Hippocampal formation (tissue), 2 donors: Measurements from ENCODE around the gene CDH2.

Experiments
- DNase-seq, 2 donors: peaks; one replicate each; lab custom pipeline; 2025; lab: John Stamatoyannopoulos, UW

The CDH2 gene

DNA sequence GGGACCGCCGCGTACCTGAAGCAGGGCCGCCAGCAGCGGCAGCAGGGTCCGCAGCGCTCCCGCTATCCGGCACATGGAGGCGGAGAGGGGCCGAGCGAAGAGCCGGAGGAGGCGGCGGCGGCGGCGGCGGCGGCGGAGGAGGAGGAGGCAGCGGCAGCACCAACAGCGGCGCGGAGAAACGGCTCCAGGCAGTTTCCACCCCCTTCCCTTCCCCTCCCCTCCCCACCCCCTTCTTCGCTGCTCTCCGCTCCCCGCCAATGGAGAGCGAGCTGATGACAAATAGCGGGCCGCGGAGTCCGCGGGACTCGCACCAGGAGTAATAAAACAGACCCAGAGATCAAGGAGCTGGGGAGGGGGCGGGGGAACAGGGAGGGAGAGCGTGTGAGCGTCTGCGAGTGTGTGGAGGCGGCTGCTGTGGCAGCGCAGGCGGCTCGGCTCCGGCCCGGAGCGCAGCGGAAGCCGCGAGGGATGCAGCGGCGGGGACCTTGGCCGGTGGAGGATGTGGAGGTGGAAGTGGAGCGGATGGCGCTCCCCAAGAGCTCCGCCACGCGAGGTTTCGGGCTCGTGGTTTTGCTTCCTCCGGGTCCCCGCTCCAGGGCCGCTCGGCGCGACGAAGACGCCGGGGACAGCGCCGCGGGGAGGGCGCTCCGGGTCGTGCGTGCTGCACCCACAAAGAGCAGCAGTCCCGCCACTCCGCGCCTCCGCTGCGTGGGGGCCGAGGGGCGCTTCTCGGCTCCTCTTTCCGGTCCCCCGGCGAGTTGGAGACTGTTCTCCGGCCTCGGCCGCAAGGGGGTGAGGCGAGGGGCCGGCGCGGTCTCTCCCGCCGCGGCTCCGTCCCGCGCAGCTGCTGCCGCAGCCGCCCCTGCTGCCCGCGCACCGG, at the start of gene CDH2:
Gene CDH2 (minus strand): TSS at position 183 of the 880 bp plus-strand sequence. CDS start 108 bp downstream, at position 75.
- DNase-seq: peak; percentile 73 to 75

DNA sequence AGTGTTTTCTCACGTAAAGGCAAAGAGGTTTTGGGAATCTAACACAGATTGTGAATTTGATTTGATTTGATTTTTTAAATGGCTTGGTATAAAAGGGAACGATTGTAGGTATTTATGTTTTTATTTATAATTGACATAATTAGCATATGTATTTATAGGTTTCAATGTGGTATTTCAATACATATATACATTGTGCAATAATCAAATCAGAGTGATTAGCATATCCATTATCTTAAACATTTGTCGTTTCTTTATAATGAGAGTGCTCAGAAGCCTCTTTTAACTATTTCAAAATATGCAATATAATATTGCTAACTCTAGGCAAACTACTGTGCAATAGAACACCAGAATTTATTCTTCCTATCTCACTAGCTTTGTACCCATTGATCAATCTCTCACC, 35.1 kb upstream of the CDH2 start:
- no peak for DNase-seq

DNA sequence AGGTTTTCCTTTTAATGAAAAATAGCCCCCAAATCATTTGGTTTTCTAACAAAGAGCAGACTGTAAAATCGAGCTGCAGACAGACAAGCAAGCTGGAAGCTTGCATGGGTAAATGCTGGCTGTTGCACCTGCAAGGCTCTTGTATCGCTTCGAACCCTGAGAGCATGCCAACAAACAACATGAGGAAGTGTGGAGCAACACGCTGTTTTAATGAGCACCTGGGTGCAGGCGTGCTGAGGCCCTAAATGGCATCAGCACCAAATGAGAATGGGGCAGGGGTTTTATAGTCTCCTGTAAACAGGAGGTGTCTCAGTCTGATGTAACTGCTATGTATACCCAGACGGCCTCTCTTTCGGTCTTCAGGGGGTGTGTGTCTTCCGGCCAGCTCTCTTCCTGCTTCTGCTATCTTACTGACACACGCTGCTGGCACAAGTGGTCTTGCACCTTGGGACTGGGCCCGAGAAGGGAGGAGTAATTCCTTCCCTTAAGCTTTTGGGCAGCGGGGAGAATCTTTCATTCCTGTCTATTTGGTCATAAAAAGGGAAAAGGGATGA, 31.9 kb upstream of the CDH2 start:
- DNase-seq: no peak

DNA sequence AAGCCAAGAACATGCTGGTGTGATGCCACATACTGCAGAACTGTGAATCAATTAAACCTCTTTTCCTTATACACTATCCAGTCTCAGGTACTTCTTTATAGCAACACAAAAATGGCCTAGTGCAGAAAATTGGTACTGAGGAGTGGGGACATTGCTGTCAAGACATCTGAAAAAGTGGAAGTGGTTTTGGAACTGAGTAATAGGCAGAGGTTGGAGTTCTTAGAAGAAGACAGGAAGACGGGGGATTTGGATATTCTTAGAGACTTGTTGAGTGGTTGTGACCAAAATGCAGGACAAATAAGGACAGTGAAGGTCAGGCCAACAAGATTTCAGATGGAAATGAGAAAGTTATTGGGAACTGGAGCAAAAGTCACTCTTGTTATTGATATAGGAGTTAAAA, 31.3 kb upstream of the CDH2 start:
- DNase-seq: no peak

DNA sequence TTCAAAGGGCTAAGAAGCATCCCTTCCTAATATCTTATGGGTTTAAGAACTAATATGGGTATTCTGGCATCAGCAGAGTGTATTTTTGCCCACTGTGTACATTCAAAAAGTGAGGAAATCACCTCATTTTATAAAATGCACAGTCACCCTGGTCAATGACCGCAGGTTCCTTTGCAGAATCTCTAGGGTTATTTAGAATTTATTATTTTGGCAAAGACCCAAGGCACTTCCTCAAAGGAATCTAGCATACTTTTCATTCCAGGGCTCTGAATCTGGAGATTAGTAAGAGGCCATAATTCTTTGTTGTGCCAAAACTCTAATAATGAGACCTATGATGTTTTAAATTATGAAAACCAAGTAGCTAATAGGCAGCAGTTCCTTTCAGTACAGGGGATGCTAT, 27.2 kb upstream of the CDH2 start:
- DNase-seq: no peak

DNA sequence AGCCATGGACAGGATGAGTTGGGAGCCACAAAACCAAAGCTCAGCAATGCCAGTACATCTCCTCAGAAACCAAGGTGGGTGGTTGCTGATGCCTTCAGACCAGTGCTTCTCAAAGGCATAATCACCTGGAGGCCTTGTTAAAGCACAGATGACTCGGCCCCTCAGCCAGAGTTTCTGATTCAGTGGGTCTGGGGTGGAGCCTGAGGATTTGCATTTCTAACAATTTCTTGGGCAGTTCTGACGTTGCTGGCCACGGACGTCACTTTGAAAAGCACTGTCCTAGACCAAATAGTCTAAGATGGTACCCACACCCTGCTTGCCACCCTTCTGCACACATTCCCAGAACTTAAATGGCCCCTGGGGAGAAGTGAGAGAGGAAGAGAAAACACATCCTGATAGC, 24.1 kb upstream of the CDH2 start:
- no peak for DNase-seq

DNA sequence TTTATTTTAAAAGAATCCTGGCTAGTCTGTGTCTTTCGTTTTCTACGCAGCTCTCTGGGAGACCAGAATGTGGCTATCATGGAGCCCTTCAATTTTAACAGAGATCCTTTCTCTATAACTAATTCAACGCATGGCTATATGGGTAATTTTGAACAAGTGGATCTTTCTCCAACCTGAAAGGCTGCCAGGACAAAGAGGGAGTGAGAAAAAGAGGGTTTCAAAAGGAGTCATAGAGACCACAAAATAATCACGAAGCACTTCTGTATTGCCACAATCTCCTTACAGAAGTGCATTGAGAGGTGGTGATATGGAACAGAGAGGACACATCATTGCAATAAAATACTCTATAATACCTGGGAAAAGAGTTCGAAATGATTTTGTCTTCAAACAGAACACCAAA, 21.7 kb upstream of the CDH2 start:
- no peak for DNase-seq

DNA sequence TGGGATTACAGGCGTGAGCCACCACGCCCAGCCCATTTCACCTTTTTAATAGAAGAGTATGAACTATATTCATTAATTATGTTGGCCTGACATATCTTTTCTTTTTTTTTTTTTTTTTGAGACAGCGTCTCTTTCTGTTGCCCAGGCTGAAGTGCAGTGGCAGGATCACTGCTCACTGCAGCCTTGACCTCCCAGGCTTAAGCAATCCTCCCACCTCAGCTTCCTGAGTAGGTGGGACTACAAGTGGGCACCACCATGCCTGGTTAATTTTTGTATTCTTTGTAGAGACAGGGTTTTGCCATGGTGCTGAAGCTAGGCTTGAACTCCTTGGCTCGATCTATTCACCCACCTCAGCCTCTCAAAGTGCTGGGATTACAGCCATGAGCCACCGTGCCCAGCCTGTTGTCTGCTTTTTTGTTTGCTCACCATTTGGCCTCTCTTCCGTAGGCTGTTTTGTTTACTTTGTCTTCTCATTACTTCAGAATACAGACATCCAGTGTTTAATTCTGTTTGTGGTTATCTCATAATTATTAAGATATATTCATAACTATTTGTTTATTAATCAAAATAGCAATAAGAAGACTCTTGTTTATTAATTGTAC, 16.3 kb upstream of the CDH2 start:
- DNase-seq: no peak

DNA sequence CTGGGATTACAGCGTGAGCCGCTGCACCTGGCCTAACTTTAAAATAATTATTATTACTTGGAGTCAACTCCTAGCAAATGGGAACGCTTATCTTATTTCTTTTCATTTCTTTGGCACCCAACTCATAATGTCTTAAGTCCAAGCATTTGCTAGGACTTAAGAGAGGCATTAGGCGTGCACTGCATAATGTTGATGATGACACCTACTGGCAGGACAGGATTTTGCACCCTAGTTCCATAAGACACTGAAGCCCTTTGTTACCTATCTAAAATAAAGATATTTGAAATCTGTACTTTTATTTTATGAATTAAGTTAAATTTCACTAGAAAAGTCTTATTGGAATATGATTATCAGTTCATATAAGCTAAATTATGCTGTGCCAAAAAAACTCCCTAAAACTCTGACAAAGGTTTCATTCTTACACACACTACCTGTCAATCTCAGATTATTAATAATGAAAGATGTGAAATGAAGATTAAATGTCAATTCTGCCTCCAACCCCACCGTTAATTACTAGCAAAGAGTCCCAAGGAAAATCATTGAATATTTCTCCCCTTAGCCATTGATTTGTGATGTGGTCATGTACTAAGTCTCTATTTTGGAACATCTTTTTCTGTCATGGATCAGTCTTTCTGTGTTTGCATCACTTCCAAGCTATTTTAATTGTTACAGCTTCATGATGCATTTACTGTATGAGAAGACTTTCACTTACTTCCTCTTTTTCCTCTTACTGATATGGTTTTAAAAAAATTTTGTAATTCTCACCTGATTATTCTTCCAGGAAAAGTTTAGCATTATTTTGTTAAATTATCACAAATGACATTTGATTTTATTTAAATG, 12.7 kb upstream of the CDH2 start:
- DNase-seq: no peak

DNA sequence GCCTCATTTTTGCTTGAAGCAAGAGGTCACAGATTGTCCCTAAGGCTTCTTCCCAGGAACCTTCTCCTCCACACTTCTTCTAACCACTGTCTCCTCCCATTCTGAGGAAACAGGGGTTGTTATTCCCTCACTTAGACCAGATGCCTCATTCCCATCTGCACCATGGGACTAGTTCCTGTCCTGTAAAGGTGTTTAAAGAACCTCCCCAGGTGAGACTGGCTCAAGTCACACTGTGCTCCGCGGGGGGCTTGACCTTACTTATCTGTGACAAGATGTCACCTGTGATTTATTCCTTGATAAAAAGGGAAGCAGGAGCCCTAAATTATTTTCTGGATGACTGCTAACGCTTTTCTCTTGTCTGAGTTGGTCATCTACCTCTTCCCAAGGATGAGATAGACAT, 8.2 kb upstream of the CDH2 start:
- DNase-seq: no peak

DNA sequence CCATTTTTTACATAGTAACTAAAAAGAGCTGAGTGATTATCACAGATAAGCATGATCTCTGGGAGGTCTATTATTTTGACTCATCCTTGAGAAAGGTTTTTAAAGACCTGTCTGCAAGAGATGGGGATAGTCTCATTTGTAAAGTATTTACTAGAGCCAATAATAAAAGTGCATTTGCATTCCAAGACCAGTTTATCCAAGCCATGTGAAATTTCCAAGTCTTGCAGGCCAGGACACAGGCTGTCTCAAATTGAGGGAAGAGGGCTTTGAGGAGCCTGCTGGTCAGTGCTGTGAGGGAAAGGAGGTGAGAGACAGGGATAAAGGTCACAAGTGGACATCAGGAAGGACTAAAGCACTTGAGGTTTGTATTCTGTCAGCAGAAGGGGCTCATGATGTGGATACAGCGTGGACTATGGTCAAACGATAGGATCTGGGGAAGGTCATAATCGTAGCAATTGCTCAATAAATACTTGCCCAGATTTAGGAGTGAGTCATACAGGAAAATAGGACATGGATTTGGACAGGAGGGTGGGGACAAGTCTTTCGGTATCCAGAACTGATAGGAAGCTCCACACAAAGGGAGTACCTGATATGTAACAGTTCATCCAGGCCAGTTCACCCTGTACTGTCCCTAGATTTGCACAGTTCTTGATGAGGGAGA, 6.6 kb upstream of the CDH2 start:
- DNase-seq: no peak

DNA sequence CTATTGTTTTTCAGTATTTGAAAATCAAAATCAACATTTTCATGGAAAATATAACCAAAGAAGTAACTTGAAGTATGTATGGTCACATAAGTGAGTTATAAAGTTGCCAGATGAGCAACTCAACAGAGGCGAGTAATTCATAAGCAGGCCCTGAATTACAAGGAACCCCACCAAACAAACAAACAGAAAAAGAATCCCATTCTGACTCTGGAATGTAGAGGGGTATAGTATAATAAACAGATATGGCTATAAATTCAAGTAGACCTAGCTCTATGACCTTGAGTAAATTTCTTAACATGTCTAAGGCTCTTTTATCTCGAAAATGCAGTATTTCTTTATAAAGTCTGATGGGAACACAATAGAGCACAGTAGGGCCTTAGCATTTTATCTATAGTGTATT, 4.7 kb upstream of the CDH2 start:
- no peak for DNase-seq

DNA sequence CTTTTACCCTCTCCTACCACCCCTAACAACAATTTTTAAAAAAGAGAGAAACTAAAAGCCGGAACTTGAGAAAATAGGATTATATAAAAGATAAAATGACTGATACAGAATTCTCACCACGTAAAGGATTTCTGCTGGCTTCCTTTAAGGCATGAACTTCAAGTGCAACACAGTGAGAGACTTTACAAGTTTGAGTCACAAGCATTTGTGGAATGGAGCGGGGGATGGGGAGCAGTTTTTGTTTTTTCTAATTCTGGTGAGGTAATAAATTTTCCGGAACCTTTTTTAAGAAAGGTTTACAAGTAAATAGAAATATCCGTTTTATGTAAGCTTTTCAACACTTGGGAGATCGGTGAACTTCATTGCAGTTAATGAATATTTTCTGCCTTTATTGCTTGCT, 1.8 kb upstream of the CDH2 start:
- DNase-seq: no peak

DNA sequence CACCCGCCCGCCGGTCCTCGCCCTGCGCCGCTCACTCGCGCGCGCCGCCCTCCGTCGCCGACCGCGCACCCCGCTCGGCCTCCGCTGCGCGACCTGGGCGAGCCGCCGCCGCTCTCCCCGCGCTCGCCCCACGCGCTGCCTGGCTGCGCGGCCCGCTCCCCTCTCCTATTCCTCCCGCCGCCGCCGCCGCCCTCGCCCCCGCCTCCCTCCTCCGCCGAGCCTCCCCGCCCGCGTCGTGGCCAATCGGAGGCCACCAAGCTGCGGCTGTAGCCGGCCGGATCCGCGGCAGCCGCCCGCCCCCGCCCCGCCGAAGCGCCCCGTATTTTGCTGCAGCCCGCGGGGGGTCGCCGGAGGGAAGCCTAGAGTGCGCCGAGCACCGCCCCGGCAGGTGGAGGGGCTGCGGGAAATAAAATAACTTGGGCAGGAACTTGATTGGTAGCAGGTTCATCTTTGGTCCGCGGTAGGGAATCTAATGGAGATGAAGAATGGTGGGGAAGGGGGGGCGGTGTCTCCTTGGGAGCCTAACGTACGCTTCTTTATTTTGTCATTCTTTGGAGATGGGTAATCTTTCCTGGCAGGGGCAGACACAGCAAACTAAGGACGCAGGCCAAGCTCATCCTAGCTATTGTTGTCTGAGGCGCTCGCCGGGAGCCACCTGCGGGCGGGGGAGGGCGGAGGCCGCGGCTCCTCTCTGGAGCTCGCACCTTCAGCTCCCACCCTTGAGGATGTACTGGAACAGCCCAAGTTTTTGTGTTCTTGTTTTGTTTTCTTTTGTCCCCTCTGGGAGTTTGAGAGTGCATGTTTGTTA, 1.1 kb upstream of the CDH2 start:
- peak; percentile 63 to 82 for DNase-seq

DNA sequence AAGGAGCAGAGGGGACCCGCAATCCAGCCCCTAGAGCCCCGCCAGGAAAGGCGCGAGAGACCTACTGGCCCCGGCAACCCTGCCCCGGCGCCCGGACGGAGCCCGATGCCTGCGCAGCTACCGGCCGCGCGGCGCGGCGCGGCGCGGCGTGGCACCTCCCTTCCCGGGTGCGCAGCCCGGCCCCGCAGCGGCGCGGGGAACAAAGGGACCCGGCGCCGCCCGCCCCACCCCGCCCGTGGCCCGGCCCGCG, 307 bp downstream of the CDH2 start:
- DNase-seq: no peak

DNA sequence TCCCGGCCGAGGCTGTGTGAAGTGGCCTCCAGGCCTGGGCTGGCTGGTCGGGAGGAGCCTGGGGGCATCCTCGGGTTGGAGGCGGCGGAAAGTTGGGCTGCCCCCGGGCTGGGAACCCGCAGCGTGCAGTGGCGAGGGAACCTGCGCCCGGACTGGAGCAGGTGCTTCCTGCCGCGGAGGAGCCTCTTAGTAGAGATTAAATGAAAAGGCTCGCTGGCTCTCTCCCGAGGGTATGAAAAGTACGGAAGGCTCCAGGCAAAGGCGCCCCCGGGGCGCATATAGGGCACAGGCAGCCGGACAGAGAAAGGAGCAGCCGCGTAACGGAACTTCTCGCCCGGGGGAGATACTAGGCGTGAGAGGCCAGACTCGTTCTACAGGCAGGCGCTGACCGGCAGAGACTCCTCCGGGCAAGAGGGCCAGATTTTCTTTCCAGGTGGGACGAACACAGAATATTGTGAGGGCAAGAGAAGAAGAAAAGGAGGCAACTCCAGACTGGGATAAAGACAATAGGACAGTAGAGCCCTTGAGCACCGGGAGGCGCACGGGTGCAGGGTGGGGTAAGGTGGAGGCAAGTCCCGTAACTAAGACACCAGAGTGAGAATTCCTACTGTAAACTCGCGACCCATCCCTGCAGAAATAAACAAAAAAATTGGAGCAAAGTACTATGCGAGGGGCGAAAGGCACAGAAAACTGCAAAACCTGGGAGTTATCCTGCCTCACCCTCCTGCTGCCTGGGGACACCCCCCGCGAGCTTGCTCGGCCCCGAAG, 816 bp downstream of the CDH2 start:
- DNase-seq: peak in 1 of 2 donors; percentile 65

DNA sequence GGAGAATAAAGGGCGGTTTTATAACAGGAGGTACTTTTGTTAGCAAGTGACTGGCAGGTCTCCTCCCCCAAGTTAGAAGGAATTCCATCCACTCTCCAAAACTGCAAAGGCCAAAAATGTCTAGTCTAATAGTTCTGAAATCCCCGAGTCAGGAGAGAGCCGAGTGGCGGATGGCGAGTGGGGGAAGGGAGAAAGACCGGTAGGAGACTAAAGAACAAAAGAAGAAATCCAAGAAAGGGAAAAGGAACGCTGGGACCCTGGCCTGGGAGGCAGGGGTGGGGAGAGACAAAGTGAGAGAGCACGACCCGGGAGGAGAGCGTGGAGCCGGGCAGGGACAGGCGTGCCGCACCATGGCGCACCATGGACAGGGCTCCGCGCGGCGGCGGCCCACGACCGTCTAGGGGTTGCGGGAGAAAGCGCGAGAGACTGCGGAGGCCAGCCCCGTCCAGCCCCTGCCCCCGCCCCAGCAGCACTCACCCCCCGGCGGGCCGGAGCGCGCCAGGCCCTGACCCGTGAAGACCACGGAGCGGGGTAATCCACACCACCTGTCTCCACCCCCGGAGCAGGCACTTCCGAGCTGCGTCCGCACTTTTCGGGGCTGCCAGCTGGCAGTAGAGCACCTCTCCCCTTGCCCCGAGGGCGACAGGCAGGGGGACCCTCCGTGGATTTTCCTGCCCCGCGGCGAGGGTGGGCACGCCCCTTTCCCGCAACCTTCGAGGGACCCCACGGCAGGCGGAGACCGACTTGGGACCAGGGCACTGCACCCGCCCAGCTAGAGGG, 1.6 kb downstream of the CDH2 start:
- peak in 1 of 2 donors; percentile 49 for DNase-seq

DNA sequence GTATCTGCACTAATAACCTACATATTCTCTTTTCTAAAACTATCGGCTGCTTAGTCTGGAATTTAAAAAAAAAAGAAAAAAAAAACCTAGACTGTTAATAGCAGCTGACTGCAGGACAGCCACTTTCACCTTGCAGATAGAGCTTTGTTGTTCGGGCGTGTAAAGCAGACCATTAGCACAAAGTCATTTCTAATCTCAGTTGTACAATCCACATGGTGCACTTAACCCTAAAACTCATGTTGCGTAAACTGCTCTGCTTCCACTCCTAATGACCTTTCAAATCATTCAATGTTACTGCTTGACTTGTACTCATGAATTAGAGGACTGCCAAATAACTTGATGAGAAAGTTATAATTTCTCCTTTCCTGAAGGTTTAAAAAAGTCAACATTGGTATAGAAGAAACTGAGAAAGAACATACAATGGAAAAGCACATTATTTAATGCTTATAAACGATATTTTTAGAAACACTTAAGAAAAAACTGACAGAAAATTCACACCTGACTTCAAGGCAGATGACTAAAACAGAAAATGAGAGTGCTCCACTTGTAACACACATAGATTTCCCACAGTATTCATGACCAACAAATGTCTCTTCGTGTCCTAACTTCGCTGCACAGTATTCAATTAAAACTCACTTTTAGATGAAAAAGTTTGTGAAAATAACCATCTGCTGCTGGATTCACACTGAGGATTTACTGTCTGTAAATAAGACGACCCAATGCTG, 2.6 kb downstream of the CDH2 start:
- DNase-seq: no peak

DNA sequence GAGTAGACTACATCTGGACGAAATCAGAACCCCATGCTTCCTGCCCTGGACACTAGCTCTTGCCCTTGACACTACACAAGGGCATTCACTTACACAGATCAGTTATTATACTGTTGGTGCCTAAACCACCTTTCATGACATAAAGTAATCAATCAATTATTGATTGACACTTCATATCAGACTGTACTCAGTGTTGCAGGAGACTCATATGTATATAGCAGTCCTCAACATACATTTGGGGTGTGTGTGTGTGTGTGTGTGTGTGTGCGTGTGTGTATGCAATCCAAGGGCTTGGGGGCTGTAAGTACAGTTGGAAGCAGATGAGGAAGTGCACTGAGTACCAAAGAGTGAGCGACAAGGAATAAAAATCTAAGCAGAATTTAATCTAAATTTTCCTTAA, 5.1 kb downstream of the CDH2 start:
- no peak for DNase-seq
